ENCODE data around the gene BOLA3. TPM values are rescaled to one million over a fixed set of nuclear protein-coding genes. Genes with fewer than 3 reads are reported as not detected.

The BOLA3 gene
- total RNA-seq, 1 experiment from 2014 or later, result 120 TPM

GRCh38 chr2:74097574-74097973, 50.1 kb downstream of the BOLA3 start:
- Histone ChIP-seq H3K27ac (ENCODE audit: low read length) (no peak overlapping the region), H3K27me3 (ENCODE audit: low read length) (no peaks in the 10 kb centered on the region), H3K9ac (ENCODE audit: low read length) (no peak overlapping the region), H3K9me3 (ENCODE audit: low read length) (no peaks in the 10 kb centered on the region), H3K4me2 (ENCODE audit: low read depth, low read length, poor library complexity, severe bottlenecking) (no peak overlapping the region), H3K4me1 (ENCODE audit: low read length) (no peaks in the 10 kb centered on the region), H3K79me2 (ENCODE audit: low read length) (no peaks in the 10 kb centered on the region), H4K20me1 (ENCODE audit: insufficient read depth, low read depth, low read length) (no peaks in the 10 kb centered on the region), H3K4me3 (ENCODE audit: low read length) (no peak overlapping the region), H3K36me3 (ENCODE audit: insufficient read depth, low read length) (0 out of 2 replicates have a peak, but pooled peaks cover 3% of the 10 kb centered on the region), H2AFZ (ENCODE audit: low read length) (no peak overlapping the region), H3K9me2 (replicated peaks; ENCODE audit: insufficient read depth, low read length) (no peaks in the 10 kb centered on the region)
- no peak for DNase-seq

GRCh38 chr2:74096052-74096451, 51.7 kb downstream of the BOLA3 start:
- Histone ChIP-seq H3K9me2 (replicated peaks; ENCODE audit: insufficient read depth, low read length) (no peaks in the 10 kb centered on the region), H3K27me3 (ENCODE audit: low read length) (no peaks in the 10 kb centered on the region), H3K4me2 (ENCODE audit: low read depth, low read length, poor library complexity, severe bottlenecking) (no peak overlapping the region), H3K9me3 (ENCODE audit: low read length) (no peaks in the 10 kb centered on the region), H3K9ac (ENCODE audit: low read length) (no peak overlapping the region), H4K20me1 (ENCODE audit: insufficient read depth, low read depth, low read length) (no peaks in the 10 kb centered on the region), H3K4me1 (ENCODE audit: low read length) (no peaks in the 10 kb centered on the region), H3K36me3 (ENCODE audit: insufficient read depth, low read length) (0 out of 2 replicates have a peak, but pooled peaks cover 3% of the 10 kb centered on the region), H3K4me3 (ENCODE audit: low read length) (no peak overlapping the region), H2AFZ (ENCODE audit: low read length) (no peak overlapping the region), H3K79me2 (ENCODE audit: low read length) (no peaks in the 10 kb centered on the region), H3K27ac (ENCODE audit: low read length) (no peak overlapping the region)
- no peak for DNase-seq

GRCh38 chr2:74095632-74096031, 52.1 kb downstream of the BOLA3 start:
- Histone ChIP-seq H4K20me1 (ENCODE audit: insufficient read depth, low read depth, low read length) (no peaks in the 10 kb centered on the region), H3K36me3 (ENCODE audit: insufficient read depth, low read length) (0 out of 2 replicates have a peak, but pooled peaks cover 2% of the 10 kb centered on the region), H3K4me3 (ENCODE audit: low read length) (no peak overlapping the region)

GRCh38 chr2:74094291-74094690, 53.4 kb downstream of the BOLA3 start:
- no peaks in the 10 kb centered on the region for H3K4me1 ChIP-seq (ENCODE audit: low read length)
- no peak for DNase-seq
- H3K27ac ChIP-seq (ENCODE audit: low read length), result no peak overlapping the region
- H3K9ac ChIP-seq (ENCODE audit: low read length), result no peak overlapping the region
- no peaks in the 10 kb centered on the region for H3K27me3 ChIP-seq (ENCODE audit: low read length)
- no peak overlapping the region for H3K4me2 ChIP-seq (ENCODE audit: low read depth, low read length, poor library complexity, severe bottlenecking)
- H2AFZ ChIP-seq (ENCODE audit: low read length), result no peak overlapping the region
- H4K20me1 ChIP-seq (ENCODE audit: insufficient read depth, low read depth, low read length), result no peaks in the 10 kb centered on the region
- H3K9me3 ChIP-seq (ENCODE audit: low read length), result no peaks in the 10 kb centered on the region
- H3K36me3 ChIP-seq (ENCODE audit: insufficient read depth, low read length), result no peaks in the 10 kb centered on the region
- H3K79me2 ChIP-seq (ENCODE audit: low read length), result no peaks in the 10 kb centered on the region
- no peak overlapping the region for H3K4me3 ChIP-seq (ENCODE audit: low read length)
- H3K9me2 ChIP-seq (replicated peaks; ENCODE audit: insufficient read depth, low read length), result no peaks in the 10 kb centered on the region

More at GRCh38 chr2:74095632-74096031, 52.1 kb downstream of the BOLA3 start:
- no peak overlapping the region for H3K27ac ChIP-seq (ENCODE audit: low read length)
- H3K79me2 ChIP-seq (ENCODE audit: low read length), result no peaks in the 10 kb centered on the region
- no peak for DNase-seq
- H3K27me3 ChIP-seq (ENCODE audit: low read length), result no peaks in the 10 kb centered on the region
- H3K9ac ChIP-seq (ENCODE audit: low read length), result no peak overlapping the region
- H2AFZ ChIP-seq (ENCODE audit: low read length), result no peak overlapping the region
- H3K9me3 ChIP-seq (ENCODE audit: low read length), result no peaks in the 10 kb centered on the region
- no peaks in the 10 kb centered on the region for H3K4me1 ChIP-seq (ENCODE audit: low read length)
- no peak overlapping the region for H3K4me2 ChIP-seq (ENCODE audit: low read depth, low read length, poor library complexity, severe bottlenecking)
- no peaks in the 10 kb centered on the region for H3K9me2 ChIP-seq (replicated peaks; ENCODE audit: insufficient read depth, low read length)

- no peak for DNase-seq
- H3K4me2 ChIP-seq (ENCODE audit: low read depth, low read length, poor library complexity, severe bottlenecking), result no peak overlapping the region
- no peaks in the 10 kb centered on the region for H4K20me1 ChIP-seq (ENCODE audit: insufficient read depth, low read depth, low read length)
- no peaks in the 10 kb centered on the region for H3K9me3 ChIP-seq (ENCODE audit: low read length)
- no peaks in the 10 kb centered on the region for H3K79me2 ChIP-seq (ENCODE audit: low read length)
- no peaks in the 10 kb centered on the region for H3K4me1 ChIP-seq (ENCODE audit: low read length)
- H3K27me3 ChIP-seq (ENCODE audit: low read length), result no peaks in the 10 kb centered on the region
- H3K4me3 ChIP-seq (ENCODE audit: low read length), result no peak overlapping the region
- no peak overlapping the region for H3K9ac ChIP-seq (ENCODE audit: low read length)
- no peaks in the 10 kb centered on the region for H3K36me3 ChIP-seq (ENCODE audit: insufficient read depth, low read length)
- H3K27ac ChIP-seq (ENCODE audit: low read length), result no peak overlapping the region
- H2AFZ ChIP-seq (ENCODE audit: low read length), result no peak overlapping the region
- no peaks in the 10 kb centered on the region for H3K9me2 ChIP-seq (replicated peaks; ENCODE audit: insufficient read depth, low read length)
Observed at GRCh38 chr2:74093840-74094239, 53.9 kb downstream of the BOLA3 start.

- Histone ChIP-seq H3K4me1 (ENCODE audit: low read length) (no peaks in the 10 kb centered on the region), H3K27me3 (ENCODE audit: low read length) (no peaks in the 10 kb centered on the region), H2AFZ (ENCODE audit: low read length) (no peak overlapping the region), H3K27ac (ENCODE audit: low read length) (no peak overlapping the region), H3K9ac (ENCODE audit: low read length) (no peak overlapping the region), H3K36me3 (ENCODE audit: insufficient read depth, low read length) (no peaks in the 10 kb centered on the region), H3K79me2 (ENCODE audit: low read length) (no peaks in the 10 kb centered on the region), H4K20me1 (ENCODE audit: insufficient read depth, low read depth, low read length) (no peaks in the 10 kb centered on the region), H3K9me2 (replicated peaks; ENCODE audit: insufficient read depth, low read length) (no peaks in the 10 kb centered on the region), H3K4me2 (ENCODE audit: low read depth, low read length, poor library complexity, severe bottlenecking) (no peak overlapping the region), H3K9me3 (ENCODE audit: low read length) (no peaks in the 10 kb centered on the region), H3K4me3 (ENCODE audit: low read length) (no peak overlapping the region)
- DNase-seq, result no peak
Observed at GRCh38 chr2:74093426-74093825, 54.3 kb downstream of the BOLA3 start.

- Histone ChIP-seq H3K4me1 (ENCODE audit: low read length) (no peaks in the 10 kb centered on the region), H2AFZ (ENCODE audit: low read length) (no peak overlapping the region), H3K9me2 (replicated peaks; ENCODE audit: insufficient read depth, low read length) (no peaks in the 10 kb centered on the region), H3K27ac (ENCODE audit: low read length) (no peak overlapping the region), H3K27me3 (ENCODE audit: low read length) (no peaks in the 10 kb centered on the region), H3K9ac (ENCODE audit: low read length) (no peak overlapping the region), H3K79me2 (ENCODE audit: low read length) (no peaks in the 10 kb centered on the region), H3K9me3 (ENCODE audit: low read length) (no peaks in the 10 kb centered on the region), H3K4me3 (ENCODE audit: low read length) (no peak overlapping the region), H3K36me3 (ENCODE audit: insufficient read depth, low read length) (no peaks in the 10 kb centered on the region), H3K4me2 (ENCODE audit: low read depth, low read length, poor library complexity, severe bottlenecking) (no peak overlapping the region), H4K20me1 (ENCODE audit: insufficient read depth, low read depth, low read length) (no peaks in the 10 kb centered on the region)
- no peak for DNase-seq
Observed at GRCh38 chr2:74092275-74092674, 55.4 kb downstream of the BOLA3 start.

GRCh38 chr2:74091391-74091790, 56.3 kb downstream of the BOLA3 start:
- Histone ChIP-seq H3K27ac (ENCODE audit: low read length) (no peak overlapping the region), H3K9ac (ENCODE audit: low read length) (no peak overlapping the region), H3K9me2 (replicated peaks; ENCODE audit: insufficient read depth, low read length) (no peaks in the 10 kb centered on the region), H3K4me1 (ENCODE audit: low read length) (no peaks in the 10 kb centered on the region), H3K4me2 (ENCODE audit: low read depth, low read length, poor library complexity, severe bottlenecking) (no peak overlapping the region), H3K36me3 (ENCODE audit: insufficient read depth, low read length) (no peaks in the 10 kb centered on the region), H3K4me3 (ENCODE audit: low read length) (no peak overlapping the region), H2AFZ (ENCODE audit: low read length) (no peak overlapping the region), H3K27me3 (ENCODE audit: low read length) (no peaks in the 10 kb centered on the region), H3K9me3 (ENCODE audit: low read length) (no peaks in the 10 kb centered on the region), H4K20me1 (ENCODE audit: insufficient read depth, low read depth, low read length) (no peaks in the 10 kb centered on the region), H3K79me2 (ENCODE audit: low read length) (no peaks in the 10 kb centered on the region)
- DNase-seq, result no peak
